ENCODE results near the gene SH3BP2.
A peak's percentile ranks its signal among the peaks of the same experiment; 100 is the strongest.

SH3BP2 gene

DNA sequence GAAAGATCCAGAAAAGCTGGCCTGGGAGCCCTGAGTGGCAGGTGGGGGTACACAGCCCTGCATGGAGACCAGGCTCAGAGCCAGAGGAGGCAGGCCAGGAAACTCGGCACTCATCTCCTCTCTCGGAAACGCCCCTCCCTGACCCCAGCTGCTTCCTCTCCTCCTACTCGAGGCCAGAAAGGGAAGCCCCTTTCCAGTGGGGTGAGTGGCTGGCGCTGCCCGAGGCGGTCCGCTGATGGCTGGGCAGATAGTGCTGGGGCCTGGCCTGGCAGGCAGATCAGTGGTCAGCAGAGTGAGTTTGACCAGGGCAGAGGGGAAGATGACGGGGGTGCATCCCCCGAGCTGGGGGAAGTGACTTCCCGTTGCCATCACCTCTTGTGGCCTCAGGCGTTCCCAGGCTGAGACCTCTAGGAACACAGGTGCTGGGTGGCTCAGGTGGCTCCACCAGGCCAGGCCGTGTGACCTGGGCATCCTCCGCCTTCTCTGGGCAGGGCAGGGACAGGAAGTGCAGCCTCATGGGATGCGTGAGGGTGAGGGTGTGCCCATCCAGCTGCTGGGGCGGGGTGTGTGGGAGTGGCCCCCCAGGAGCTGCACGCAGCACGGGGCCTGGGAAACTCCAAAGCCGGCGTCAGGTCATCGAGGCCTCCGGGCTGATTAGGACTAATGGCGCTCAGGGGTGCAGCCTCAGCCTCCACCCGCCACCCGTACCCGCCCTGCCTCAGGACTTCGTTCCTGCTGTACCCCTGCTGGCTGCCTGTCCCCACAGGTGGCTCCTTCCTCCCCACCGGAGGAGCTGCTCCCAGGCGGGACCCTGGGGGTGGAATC, 5.7 kb downstream of the SH3BP2 start:
- no CpG with 5 or more reads among the region's 29 CpGs for WGBS (ENCODE audit: extremely low coverage, insufficient coverage, insufficient read length)
- Histone ChIP-seq H2BK12ac (ENCODE audit: low read length) (no peak overlapping the region), H3K79me1 (ENCODE audit: low read length) (peaks cover 11% of the 10 kb centered on the region), H3K4me2 (ENCODE audit: low read length) (no peak overlapping the region), H3K4ac (ENCODE audit: low read depth, low read length) (no peak overlapping the region), H3K36me3 (ENCODE audit: control insufficient read depth in 1 of 2, insufficient read depth in 2 of 2, low read length in 2 of 2) (no peaks in the 10 kb centered on the region), H2AFZ (ENCODE audit: insufficient read depth, low read length, poor library complexity) (no peak overlapping the region), H3K9me3 (ENCODE audit: insufficient read depth, low read depth, low read length) (no peaks in the 10 kb centered on the region), H4K91ac (ENCODE audit: low read depth, low read length) (peak overlapping the region; percentile 16), H3K4me1 (ENCODE audit: control insufficient read depth in 1 of 2, insufficient read depth in 2 of 2, low read length in 2 of 2) (peaks cover 34 to 41% of the 10 kb centered on the region in 2 experiments), H2BK120ac (ENCODE audit: insufficient read depth, low read length, poor library complexity) (no peak overlapping the region), H3K18ac (ENCODE audit: low read length) (no peak overlapping the region), H3K27ac (ENCODE audit: low read depth, low read length) (no peak overlapping the region), H2BK5ac (ENCODE audit: low read depth, low read length, poor library complexity) (no peak overlapping the region), H3K4me3 (ENCODE audit: low read depth, low read length) (no peak overlapping the region), H2AK5ac (ENCODE audit: low read length) (no peak overlapping the region), H3K14ac (ENCODE audit: low read length) (no peak overlapping the region), H3K9ac (ENCODE audit: low read length) (no peak overlapping the region), H3K79me2 (ENCODE audit: control insufficient read depth, insufficient read depth, low read length, poor library complexity) (no peaks in the 10 kb centered on the region), H4K12ac (ENCODE audit: low read depth, low read length) (no peak overlapping the region), H3K23ac (ENCODE audit: low read length) (no peak overlapping the region), H3K27me3 (ENCODE audit: insufficient read depth, low read length) (no peaks in the 10 kb centered on the region), H4K8ac (ENCODE audit: low read depth, low read length) (no peak overlapping the region)
- DNase-seq: peak in 1 of 2 donors; percentile 32

DNA sequence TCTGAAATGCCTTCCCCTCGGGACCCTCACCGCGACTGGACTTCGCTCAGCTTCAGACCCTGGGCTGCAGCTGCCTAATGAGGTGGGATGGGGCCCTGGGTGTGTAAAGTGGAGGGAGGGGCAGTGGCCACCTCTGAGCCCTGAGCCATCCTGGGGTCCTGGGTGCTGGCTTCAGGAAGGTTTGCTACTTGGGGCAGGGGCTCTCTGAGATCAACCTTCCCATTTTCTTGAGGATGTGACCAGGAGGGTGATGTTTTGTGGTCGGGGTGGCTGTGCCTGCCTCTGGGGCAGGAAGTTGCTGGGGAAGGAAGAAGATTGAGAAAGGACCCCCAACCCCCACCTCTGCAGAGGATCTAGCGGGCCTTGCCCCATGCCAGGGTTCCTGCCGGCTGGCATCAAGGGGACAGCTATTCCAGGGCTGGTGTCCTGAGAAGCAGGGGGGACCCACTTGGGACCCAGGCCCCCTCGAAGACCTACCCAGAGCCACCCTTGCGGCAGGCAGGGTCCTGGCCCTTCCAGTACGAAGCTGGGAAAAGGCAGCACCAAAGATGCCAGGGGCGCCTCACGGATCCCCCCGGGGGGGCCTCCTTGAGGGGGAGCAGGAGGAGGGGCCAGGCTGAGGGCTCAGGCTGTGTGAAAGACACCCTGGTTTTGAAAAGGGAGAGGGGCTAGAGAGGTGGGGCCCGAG, 6.5 kb downstream of the SH3BP2 start:
- DNase-seq: no peak
- Histone ChIP-seq H3K9me3 (ENCODE audit: insufficient read depth, low read depth, low read length) (no peaks in the 10 kb centered on the region), H4K12ac (ENCODE audit: low read depth, low read length) (no peak overlapping the region), H2BK5ac (ENCODE audit: low read depth, low read length, poor library complexity) (no peak overlapping the region), H4K8ac (ENCODE audit: low read depth, low read length) (no peak overlapping the region), H3K14ac (ENCODE audit: low read length) (no peak overlapping the region), H3K9ac (ENCODE audit: low read length) (no peak overlapping the region), H2AK5ac (ENCODE audit: low read length) (no peak overlapping the region), H3K23ac (ENCODE audit: low read length) (no peak overlapping the region), H3K4me1 (ENCODE audit: control insufficient read depth in 1 of 2, insufficient read depth in 2 of 2, low read length in 2 of 2) (peaks cover 31 to 34% of the 10 kb centered on the region in 2 experiments), H4K91ac (ENCODE audit: low read depth, low read length) (peak overlapping the region; percentile 16), H3K79me2 (ENCODE audit: control insufficient read depth, insufficient read depth, low read length, poor library complexity) (no peaks in the 10 kb centered on the region), H3K27ac (ENCODE audit: low read depth, low read length) (no peak overlapping the region), H3K4me2 (ENCODE audit: low read length) (no peak overlapping the region), H3K18ac (ENCODE audit: low read length) (no peak overlapping the region), H3K4me3 (ENCODE audit: low read depth, low read length) (no peak overlapping the region), H3K4ac (ENCODE audit: low read depth, low read length) (no peak overlapping the region), H2BK12ac (ENCODE audit: low read length) (no peak overlapping the region), H3K27me3 (ENCODE audit: insufficient read depth, low read length) (no peaks in the 10 kb centered on the region), H3K79me1 (ENCODE audit: low read length) (peaks cover 9% of the 10 kb centered on the region), H2BK120ac (ENCODE audit: insufficient read depth, low read length, poor library complexity) (no peak overlapping the region), H3K36me3 (ENCODE audit: control insufficient read depth in 1 of 2, insufficient read depth in 2 of 2, low read length in 2 of 2) (no peaks in the 10 kb centered on the region), H2AFZ (ENCODE audit: insufficient read depth, low read length, poor library complexity) (no peak overlapping the region)
- WGBS (ENCODE audit: extremely low coverage, insufficient coverage, insufficient read length): no CpG with 5 or more reads among the region's 14 CpGs

GRCh38 chr4:2799971-2800690, 7.2 kb downstream of the SH3BP2 start:
- Histone ChIP-seq H3K36me3 (ENCODE audit: control insufficient read depth in 1 of 2, insufficient read depth in 2 of 2, low read length in 2 of 2) (no peaks in the 10 kb centered on the region), H4K91ac (ENCODE audit: low read depth, low read length) (no peak overlapping the region), H2BK12ac (ENCODE audit: low read length) (no peak overlapping the region), H4K8ac (ENCODE audit: low read depth, low read length) (no peak overlapping the region), H3K4me2 (ENCODE audit: low read length) (no peak overlapping the region), H3K79me2 (ENCODE audit: control insufficient read depth, insufficient read depth, low read length, poor library complexity) (no peaks in the 10 kb centered on the region), H2AFZ (ENCODE audit: insufficient read depth, low read length, poor library complexity) (no peak overlapping the region), H2AK5ac (ENCODE audit: low read length) (no peak overlapping the region), H2BK5ac (ENCODE audit: low read depth, low read length, poor library complexity) (no peak overlapping the region), H3K9ac (ENCODE audit: low read length) (no peak overlapping the region), H3K4me3 (ENCODE audit: low read depth, low read length) (no peak overlapping the region), H3K79me1 (ENCODE audit: low read length) (peaks cover 2% of the 10 kb centered on the region), H3K23ac (ENCODE audit: low read length) (no peak overlapping the region), H3K4me1 (ENCODE audit: control insufficient read depth in 1 of 2, insufficient read depth in 2 of 2, low read length in 2 of 2) (peaks cover 23 to 27% of the 10 kb centered on the region in 2 experiments), H4K12ac (ENCODE audit: low read depth, low read length) (no peak overlapping the region), H3K27me3 (ENCODE audit: insufficient read depth, low read length) (no peaks in the 10 kb centered on the region), H3K4ac (ENCODE audit: low read depth, low read length) (no peak overlapping the region), H3K9me3 (ENCODE audit: insufficient read depth, low read depth, low read length) (no peaks in the 10 kb centered on the region), H3K27ac (ENCODE audit: low read depth, low read length) (no peak overlapping the region), H2BK120ac (ENCODE audit: insufficient read depth, low read length, poor library complexity) (no peak overlapping the region), H3K14ac (ENCODE audit: low read length) (no peak overlapping the region), H3K18ac (ENCODE audit: low read length) (no peak overlapping the region)
- no CpG with 5 or more reads among the region's 23 CpGs for WGBS (ENCODE audit: extremely low coverage, insufficient coverage, insufficient read length)
- no peak for DNase-seq

DNA sequence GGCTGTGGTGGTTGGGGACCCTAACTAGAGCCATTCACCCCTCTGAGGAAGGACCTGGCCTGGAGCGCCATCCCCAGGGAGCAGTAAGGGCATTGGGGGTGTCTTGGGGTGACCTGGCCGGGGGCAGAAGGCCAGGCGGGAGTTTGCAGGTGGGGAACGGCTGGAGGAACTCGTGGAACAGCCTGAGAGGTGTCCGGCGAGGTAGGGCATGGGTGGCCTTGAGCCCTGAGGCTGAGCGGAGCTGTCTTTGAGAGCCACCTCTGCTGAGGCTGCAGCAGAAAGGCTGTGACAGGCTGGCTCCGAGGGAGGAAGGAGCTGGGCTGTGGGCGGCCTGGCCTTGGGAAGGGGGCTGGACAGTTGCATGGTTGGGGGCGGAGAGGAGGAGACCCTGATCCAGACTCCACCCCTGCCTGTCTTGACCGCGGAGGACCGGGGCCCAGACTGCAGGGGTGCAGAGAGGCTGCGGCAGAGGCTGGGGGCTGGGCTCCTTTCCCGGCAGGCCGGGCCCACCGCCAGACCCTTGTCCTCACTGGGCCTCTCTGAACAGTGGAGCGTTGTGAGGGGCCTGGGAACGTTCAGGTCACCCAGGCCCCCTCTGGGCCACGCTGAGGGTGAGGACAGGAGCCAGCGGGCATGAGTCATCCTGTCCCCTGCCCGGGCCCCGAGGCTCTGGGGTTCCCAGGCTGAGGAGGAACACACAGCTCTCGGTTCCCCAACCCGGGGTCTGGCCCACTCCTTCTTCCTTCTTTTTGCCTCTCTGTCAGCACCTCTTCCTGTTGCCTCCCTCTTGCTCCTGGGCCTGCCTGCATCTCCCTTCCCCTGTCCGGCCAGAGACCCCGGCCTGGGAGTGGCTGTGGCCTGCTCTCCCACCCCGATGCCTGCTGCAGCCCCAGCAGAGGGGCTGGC, 8.1 kb downstream of the SH3BP2 start:
- H3K9ac ChIP-seq (ENCODE audit: low read length): no peak overlapping the region
- H3K18ac ChIP-seq (ENCODE audit: low read length): no peak overlapping the region
- H3K4me3 ChIP-seq (ENCODE audit: low read depth, low read length): no peak overlapping the region
- H2BK5ac ChIP-seq (ENCODE audit: low read depth, low read length, poor library complexity): peak overlapping the region; percentile 53
- peak overlapping the region; percentile 44 for H4K8ac ChIP-seq (ENCODE audit: low read depth, low read length)
- H4K12ac ChIP-seq (ENCODE audit: low read depth, low read length): peak overlapping the region; percentile 59
- H2AFZ ChIP-seq (ENCODE audit: insufficient read depth, low read length, poor library complexity): peak overlapping the region; percentile 2
- H3K4me1 ChIP-seq (ENCODE audit: control insufficient read depth in 1 of 2, insufficient read depth in 2 of 2, low read length in 2 of 2): peaks cover 20% of the 10 kb centered on the region in 2 experiments
- H3K79me1 ChIP-seq (ENCODE audit: low read length): peaks cover 2% of the 10 kb centered on the region
- H3K27me3 ChIP-seq (ENCODE audit: insufficient read depth, low read length): no peaks in the 10 kb centered on the region
- WGBS (ENCODE audit: extremely low coverage, insufficient coverage, insufficient read length): no CpG with 5 or more reads among the region's 29 CpGs
- peak overlapping the region; percentile 4 for H3K4me2 ChIP-seq (ENCODE audit: low read length)
- H3K27ac ChIP-seq (ENCODE audit: low read depth, low read length): peak overlapping the region; percentile 5
- H2BK120ac ChIP-seq (ENCODE audit: insufficient read depth, low read length, poor library complexity): no peak overlapping the region
- no peaks in the 10 kb centered on the region for H3K79me2 ChIP-seq (ENCODE audit: control insufficient read depth, insufficient read depth, low read length, poor library complexity)
- no peak overlapping the region for H3K23ac ChIP-seq (ENCODE audit: low read length)
- H3K36me3 ChIP-seq (ENCODE audit: control insufficient read depth in 1 of 2, insufficient read depth in 2 of 2, low read length in 2 of 2): no peaks in the 10 kb centered on the region
- peak overlapping the region; percentile 12 for H3K4ac ChIP-seq (ENCODE audit: low read depth, low read length)
- no peaks in the 10 kb centered on the region for H3K9me3 ChIP-seq (ENCODE audit: insufficient read depth, low read depth, low read length)
- H2AK5ac ChIP-seq (ENCODE audit: low read length): no peak overlapping the region
- H2BK12ac ChIP-seq (ENCODE audit: low read length): peak overlapping the region; percentile 25
- DNase-seq: peak; percentile 38 to 44
- H4K91ac ChIP-seq (ENCODE audit: low read depth, low read length): peak overlapping the region; percentile 1
- H3K14ac ChIP-seq (ENCODE audit: low read length): no peak overlapping the region
